Subcutaneous abdominal adipose tissue (tissue), 5 donors: ENCODE measurements around the gene SAMD4A.

Source experiments
- H3K27ac ChIP-seq: one replicate; pipeline ENCODE4 v1.7.0; 2013; ENCODE audit warnings: low read depth, mild to moderate bottlenecking, inconsistent platforms, low read length, moderate library complexity
- H3K27me3 ChIP-seq, 5 donors: one replicate each; pipeline ENCODE4 v1.7.0; 2013; ENCODE audit warnings: low read length in 5 of 5, inconsistent platforms in 1 of 5; ENCODE audit not compliant: control insufficient read depth in 5 of 5, insufficient read depth in 4 of 5
- H3K36me3 ChIP-seq, 5 donors: one replicate each; pipeline ENCODE4 v1.7.0; 2013; ENCODE audit warnings: low read length in 5 of 5; ENCODE audit not compliant: control insufficient read depth in 5 of 5, insufficient read depth in 5 of 5
- H3K4me1 ChIP-seq, 5 donors: one replicate each; pipeline ENCODE4 v1.7.0; 2013; ENCODE audit warnings: low read length in 5 of 5, mild to moderate bottlenecking in 3 of 5, moderate library complexity in 1 of 5; ENCODE audit not compliant: control insufficient read depth in 5 of 5, insufficient read depth in 5 of 5
- H3K4me3 ChIP-seq, 5 donors: one replicate each; pipeline ENCODE4 v1.7.0; 2013; ENCODE audit warnings: low read length in 5 of 5, low read depth in 1 of 5
- H3K9ac ChIP-seq, 5 donors: one replicate each; pipeline ENCODE4 v1.7.0; 2013; ENCODE audit warnings: low read length in 5 of 5, mild to moderate bottlenecking in 4 of 5, moderate library complexity in 3 of 5
- H3K9me3 ChIP-seq, 5 donors: one replicate each; pipeline ENCODE4 v1.7.0; 2013; ENCODE audit warnings: low read length in 5 of 5; ENCODE audit not compliant: control insufficient read depth in 5 of 5
- donor health status: healthy.
- donor health status: healthy.
- donor health status: healthy.
- donor health status: healthy.
- donor health status: healthy.

The SAMD4A gene

DNA sequence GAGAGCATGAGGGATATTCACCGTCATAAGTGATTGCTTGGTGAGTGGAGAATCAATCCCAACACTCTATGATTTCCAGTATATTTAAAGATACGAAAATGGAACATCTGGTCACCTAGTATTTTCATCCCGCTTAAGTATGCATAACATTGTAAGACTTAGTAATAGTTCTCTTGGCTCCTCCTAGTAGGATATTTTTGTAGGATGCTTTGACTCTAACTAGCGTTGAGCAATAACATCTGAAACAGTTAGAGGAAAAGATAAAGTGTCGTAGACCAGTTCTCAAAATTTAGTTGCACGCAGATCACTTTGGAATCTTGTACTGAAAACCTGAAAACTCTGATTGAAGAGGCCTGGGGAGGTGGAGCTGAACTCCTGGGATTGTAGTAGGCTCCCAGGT is 7.6 kb downstream of the SAMD4A start:
- H3K9ac ChIP-seq = no peak overlapping the region
- no peak overlapping the region for H3K27ac ChIP-seq
- H3K36me3 ChIP-seq = peaks cover 4 to 12% (median 8%) of the 10 kb centered on the region in 5 donors
- H3K27me3 ChIP-seq = no peaks in the 10 kb centered on the region
- H3K9me3 ChIP-seq = peaks cover 0 to 7% (median 3%) of the 10 kb centered on the region in 5 donors
- H3K4me1 ChIP-seq = peaks cover 0 to 22% (median 17%) of the 10 kb centered on the region in 5 donors
- no peak overlapping the region for H3K4me3 ChIP-seq

DNA sequence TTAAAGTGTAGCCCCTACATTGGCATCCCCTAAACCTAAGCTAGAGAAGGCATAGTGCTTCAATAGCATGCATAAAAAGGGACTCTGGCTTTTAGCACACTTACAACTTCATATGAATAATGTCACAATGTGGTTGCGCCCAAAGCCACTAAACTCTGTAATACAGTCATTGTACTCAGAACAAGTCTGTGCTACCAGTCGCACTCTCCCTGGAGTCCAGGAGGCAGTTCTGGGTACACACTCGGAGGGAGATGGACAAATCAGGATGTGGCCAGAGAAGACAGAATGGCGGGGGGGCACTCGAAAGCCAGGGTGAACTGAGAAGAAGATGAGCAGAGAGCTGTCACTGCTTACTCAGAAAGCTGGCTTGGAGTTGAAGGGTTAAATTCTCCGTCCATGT is 10.6 kb downstream of the SAMD4A start:
- Histone ChIP-seq H3K36me3 (peaks cover 0 to 17% (median 7%) of the 10 kb centered on the region in 5 donors), H3K9ac (no peak overlapping the region), H3K9me3 (peaks cover 0 to under 1% (median 0%) of the 10 kb centered on the region in 5 donors), H3K27ac (no peak overlapping the region), H3K27me3 (no peaks in the 10 kb centered on the region), H3K4me1 (peaks cover 0 to 12% (median 11%) of the 10 kb centered on the region in 5 donors), H3K4me3 (no peak overlapping the region)

DNA sequence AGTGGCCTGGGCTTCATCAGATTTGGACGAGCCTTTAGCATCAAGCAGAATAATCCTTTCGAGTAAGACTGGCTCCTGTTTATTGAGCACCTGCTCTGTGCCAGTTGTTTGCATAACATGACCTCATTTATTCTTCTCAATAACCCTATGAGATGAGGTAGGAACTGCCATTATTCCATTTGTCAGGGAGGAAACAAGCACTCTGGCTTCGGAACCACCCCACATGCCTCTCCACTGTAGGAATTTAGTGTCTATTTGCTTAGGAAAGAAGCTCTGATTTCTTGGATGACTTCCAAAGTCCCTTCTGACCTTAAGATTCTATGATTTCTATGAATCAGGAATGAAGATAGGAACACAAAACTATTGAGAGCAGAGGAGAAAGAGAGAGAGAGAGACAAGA is 11.0 kb downstream of the SAMD4A start:
- no peak overlapping the region for H3K4me3 ChIP-seq
- H3K4me1 ChIP-seq = peaks cover 0 to 12% (median 11%) of the 10 kb centered on the region in 5 donors
- H3K36me3 ChIP-seq = peaks cover 0 to 18% (median 5%) of the 10 kb centered on the region in 5 donors
- H3K9ac ChIP-seq = no peak overlapping the region
- no peaks in the 10 kb centered on the region for H3K9me3 ChIP-seq
- no peak overlapping the region for H3K27ac ChIP-seq
- no peaks in the 10 kb centered on the region for H3K27me3 ChIP-seq

DNA sequence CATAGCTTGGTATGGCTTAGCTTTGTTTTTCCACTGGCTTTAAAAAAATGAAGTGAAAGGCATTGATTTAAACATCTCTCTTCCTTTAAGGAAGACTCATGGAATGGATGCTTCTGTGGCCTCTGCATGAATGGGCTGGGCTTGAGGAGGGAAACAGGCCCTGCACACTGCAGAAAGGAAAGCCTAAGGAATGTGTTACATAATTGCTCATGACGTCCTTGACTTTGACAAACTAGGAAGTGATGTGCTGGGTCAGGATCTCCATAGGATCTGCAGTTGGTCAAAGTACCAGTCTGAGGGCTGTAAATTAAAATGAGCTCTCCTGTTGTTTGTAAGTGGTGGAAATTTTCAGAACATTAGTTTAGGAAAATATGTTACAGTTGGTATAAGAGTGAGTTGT is 12.7 kb downstream of the SAMD4A start:
- no peak overlapping the region for H3K27ac ChIP-seq
- peaks cover 0 to 12% (median 11%) of the 10 kb centered on the region in 5 donors for H3K4me1 ChIP-seq
- H3K9me3 ChIP-seq = no peaks in the 10 kb centered on the region
- H3K27me3 ChIP-seq = no peaks in the 10 kb centered on the region
- H3K4me3 ChIP-seq = no peak overlapping the region
- H3K9ac ChIP-seq = no peak overlapping the region
- H3K36me3 ChIP-seq = peaks cover 0 to 11% (median 3%) of the 10 kb centered on the region in 5 donors

DNA sequence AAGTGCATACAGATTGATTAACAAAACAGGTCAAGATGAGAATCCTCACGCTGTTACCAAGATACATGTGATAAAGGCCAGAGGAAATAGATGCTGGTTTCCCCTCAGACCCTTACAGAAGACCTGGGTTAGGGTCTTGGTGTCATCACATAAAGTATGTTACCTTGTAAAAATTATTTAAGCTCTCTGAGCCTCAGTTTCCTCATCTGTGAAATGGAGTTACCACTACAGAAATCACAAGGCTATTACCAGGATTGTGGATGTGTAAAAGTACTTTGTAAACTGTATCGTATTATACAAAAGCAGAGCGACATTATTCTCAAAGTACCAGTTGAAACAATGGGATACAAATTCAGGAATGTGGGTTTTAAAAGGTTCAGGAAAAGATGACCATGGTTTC is 14.0 kb downstream of the SAMD4A start:
- Histone ChIP-seq H3K36me3 (peaks cover 0 to 11% (median 3%) of the 10 kb centered on the region in 5 donors), H3K9ac (no peak overlapping the region), H3K27ac (no peak overlapping the region), H3K27me3 (no peaks in the 10 kb centered on the region), H3K4me3 (no peak overlapping the region), H3K9me3 (no peaks in the 10 kb centered on the region), H3K4me1 (peaks cover 0 to 11% (median 7%) of the 10 kb centered on the region in 5 donors)

DNA sequence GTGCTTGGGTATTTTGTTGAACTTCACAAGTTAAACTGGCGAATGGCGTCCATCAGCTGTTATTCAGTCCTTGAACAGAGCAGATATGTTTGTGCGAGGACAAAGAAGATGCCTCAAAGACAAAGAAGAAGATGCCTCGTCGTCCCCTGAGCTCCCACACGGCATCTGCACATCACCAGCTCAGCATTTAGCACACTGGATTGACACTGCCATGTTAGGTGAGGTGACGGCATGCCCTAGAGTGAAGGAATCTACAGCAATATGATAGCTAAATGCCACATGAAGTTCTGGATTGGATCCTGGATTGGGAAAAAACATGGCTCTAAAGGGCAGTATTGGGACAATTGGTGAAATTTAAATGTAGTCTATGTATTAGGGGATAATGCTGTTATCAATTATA is 15.4 kb downstream of the SAMD4A start:
- Histone ChIP-seq H3K4me1 (peaks cover 0 to 10% (median 7%) of the 10 kb centered on the region in 5 donors), H3K9ac (no peak overlapping the region), H3K9me3 (no peaks in the 10 kb centered on the region)

DNA sequence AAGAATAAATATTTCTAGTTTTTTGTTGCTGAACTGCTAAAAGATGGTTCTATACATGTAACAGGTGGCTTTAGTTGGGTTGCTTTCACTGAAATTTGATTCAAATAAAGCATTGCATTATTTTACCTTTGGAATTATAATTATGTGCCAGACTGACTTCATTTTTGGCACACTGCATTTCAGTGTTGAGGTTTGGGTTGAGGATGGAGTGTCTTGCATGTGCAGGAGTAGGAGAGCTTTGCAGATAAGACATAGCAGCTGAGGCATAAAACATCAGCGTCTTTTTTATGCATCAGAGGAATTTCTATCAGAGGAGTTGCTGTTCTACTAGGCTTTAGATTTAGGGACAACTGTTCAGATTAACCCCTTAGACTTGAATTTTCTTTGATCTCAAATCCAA is 17.2 kb downstream of the SAMD4A start:
- peaks cover 0 to 3% (median 0%) of the 10 kb centered on the region in 5 donors for H3K4me1 ChIP-seq
- no peak overlapping the region for H3K4me3 ChIP-seq
- peaks cover 0 to 8% (median 3%) of the 10 kb centered on the region in 5 donors for H3K36me3 ChIP-seq
- no peak overlapping the region for H3K9ac ChIP-seq
- H3K27me3 ChIP-seq = no peaks in the 10 kb centered on the region
- H3K27ac ChIP-seq = no peak overlapping the region
- no peaks in the 10 kb centered on the region for H3K9me3 ChIP-seq

More for the DNA sequence above, 15.4 kb downstream of the SAMD4A start:
- no peak overlapping the region for H3K4me3 ChIP-seq
- H3K27ac ChIP-seq = no peak overlapping the region
- no peaks in the 10 kb centered on the region for H3K27me3 ChIP-seq
- peaks cover 0 to 11% (median 3%) of the 10 kb centered on the region in 5 donors for H3K36me3 ChIP-seq

DNA sequence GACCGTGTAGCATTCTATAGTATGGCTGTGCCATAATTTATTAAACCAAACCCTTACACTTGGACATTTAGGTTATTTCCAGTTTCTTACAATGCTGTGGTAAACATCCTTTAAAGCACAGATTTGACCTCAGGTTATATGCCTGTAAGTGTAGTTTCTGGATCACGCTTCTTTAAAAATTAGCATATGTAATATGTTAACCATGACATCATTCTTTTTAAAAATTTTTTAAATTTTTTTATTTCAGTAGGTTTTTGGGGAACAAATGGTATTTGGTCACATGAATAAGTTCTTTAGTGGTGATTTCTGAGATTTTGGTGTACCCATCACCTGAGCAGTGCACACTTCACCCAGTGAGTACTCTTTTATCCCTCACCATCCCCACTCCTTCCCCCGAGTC is 18.3 kb downstream of the SAMD4A start:
- Histone ChIP-seq H3K9ac (no peak overlapping the region), H3K36me3 (peaks cover 0 to 8% (median 6%) of the 10 kb centered on the region in 5 donors), H3K27ac (no peak overlapping the region), H3K27me3 (no peaks in the 10 kb centered on the region), H3K4me3 (no peak overlapping the region), H3K4me1 (peaks cover 0 to 3% (median 0%) of the 10 kb centered on the region in 5 donors), H3K9me3 (no peaks in the 10 kb centered on the region)

DNA sequence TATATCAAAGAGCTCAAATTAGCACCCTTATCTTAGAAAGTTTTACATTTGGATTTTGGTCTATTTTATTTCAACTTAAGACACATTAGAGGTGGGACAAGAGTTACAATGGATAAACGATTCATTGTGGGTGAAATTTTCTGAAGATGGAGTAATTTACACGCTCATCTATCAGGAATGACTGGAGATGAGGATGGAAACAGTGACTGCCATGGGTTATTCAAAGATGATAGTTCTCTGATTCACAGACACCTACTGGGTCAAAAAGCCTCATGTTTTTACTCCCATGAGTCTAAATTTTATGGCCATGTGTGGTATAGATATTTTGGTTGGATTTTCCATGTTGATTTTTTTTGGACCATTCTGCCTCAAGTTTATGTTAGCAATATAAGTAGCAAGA is 22.1 kb downstream of the SAMD4A start:
- Histone ChIP-seq H3K27me3 (no peaks in the 10 kb centered on the region), H3K27ac (no peak overlapping the region), H3K36me3 (peaks cover 0 to 4% (median 0%) of the 10 kb centered on the region in 5 donors), H3K9me3 (no peaks in the 10 kb centered on the region), H3K4me1 (peaks cover 0 to 14% (median 8%) of the 10 kb centered on the region in 5 donors), H3K4me3 (no peak overlapping the region), H3K9ac (no peak overlapping the region)

DNA sequence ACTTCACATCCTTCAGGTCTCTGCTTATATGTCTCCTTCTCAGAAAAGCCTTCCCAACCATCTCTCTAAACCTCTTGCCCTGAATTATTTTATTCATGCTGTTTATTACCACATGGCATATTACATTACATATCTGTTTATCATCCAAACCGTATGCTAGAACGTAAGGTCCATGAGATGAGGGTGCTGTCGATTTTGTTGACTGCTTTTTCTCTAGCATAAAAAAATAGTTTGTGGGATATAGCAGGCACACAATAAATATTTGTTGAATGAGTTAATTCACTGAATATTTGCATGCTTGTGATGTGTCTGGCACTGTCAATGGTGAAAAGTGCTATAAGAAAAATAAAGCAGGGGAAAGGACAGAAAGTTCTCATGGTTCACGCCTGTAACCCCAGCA is 22.9 kb downstream of the SAMD4A start:
- Histone ChIP-seq H3K9ac (no peak overlapping the region), H3K27me3 (no peaks in the 10 kb centered on the region), H3K36me3 (peaks cover 0 to 4% (median 0%) of the 10 kb centered on the region in 5 donors), H3K4me1 (peaks cover 0 to 15% (median 10%) of the 10 kb centered on the region in 5 donors), H3K4me3 (no peak overlapping the region), H3K9me3 (no peaks in the 10 kb centered on the region), H3K27ac (no peak overlapping the region)
